Mucosa of stomach (tissue), 1 donor: Measurements from ENCODE around the gene RRBP1.
"Not testable (repeated sequence)": the region's sequence is repeated elsewhere in the genome, so short reads cannot be mapped to it uniquely, and the experiment has no call there.

Source experiments
- H3K27me3 ChIP-seq: one replicate; pipeline ENCODE4 v1.7.0; 2013; ENCODE audit warnings: mild to moderate bottlenecking, low read length; ENCODE audit not compliant: control insufficient read depth, insufficient read depth
- H3K36me3 ChIP-seq: one replicate; pipeline ENCODE4 v1.7.0; 2013; ENCODE audit warnings: low read length; ENCODE audit not compliant: control insufficient read depth, insufficient read depth
- H3K4me1 ChIP-seq: one replicate; pipeline ENCODE4 v1.7.0; 2013; ENCODE audit warnings: mild to moderate bottlenecking, low read length; ENCODE audit not compliant: control insufficient read depth, insufficient read depth
- H3K4me3 ChIP-seq: one replicate; pipeline ENCODE4 v1.7.0; 2013; ENCODE audit warnings: low read length
- H3K9ac ChIP-seq: one replicate; pipeline ENCODE4 v1.7.0; 2013; ENCODE audit warnings: mild to moderate bottlenecking, low read length, moderate library complexity
- H3K9me3 ChIP-seq: one replicate; pipeline ENCODE4 v1.7.0; 2013; ENCODE audit warnings: mild to moderate bottlenecking, low read length, moderate library complexity; ENCODE audit not compliant: control insufficient read depth
- donor health status: Pancreatic carcinoma.

The RRBP1 gene

GRCh38 chr20:17720755-17721154 is 38.7 kb upstream of the RRBP1 start:
- Histone ChIP-seq H3K9ac (no peak overlapping the region), H3K4me3 (no peak overlapping the region), H3K36me3 (no peaks in the 10 kb centered on the region), H3K9me3 (no peaks in the 10 kb centered on the region), H3K4me1 (peaks cover 15% of the 10 kb centered on the region), H3K27me3 (no peaks in the 10 kb centered on the region)

- no peak overlapping the region for H3K9ac ChIP-seq
- H3K4me3 ChIP-seq = no peak overlapping the region
- no peaks in the 10 kb centered on the region for H3K9me3 ChIP-seq
- no peaks in the 10 kb centered on the region for H3K36me3 ChIP-seq
- H3K4me1 ChIP-seq = peaks cover 5% of the 10 kb centered on the region
- H3K27me3 ChIP-seq = no peaks in the 10 kb centered on the region
Observed at GRCh38 chr20:17716331-17716730, 34.3 kb upstream of the RRBP1 start.

- Histone ChIP-seq H3K9me3 (no peaks in the 10 kb centered on the region), H3K27me3 (no peaks in the 10 kb centered on the region), H3K4me1 (peaks cover 17% of the 10 kb centered on the region), H3K9ac (no peak overlapping the region), H3K36me3 (no peaks in the 10 kb centered on the region), H3K4me3 (no peak overlapping the region)
Observed at GRCh38 chr20:17715075-17715474, 33.0 kb upstream of the RRBP1 start.

- H3K9ac ChIP-seq = no peak overlapping the region
- H3K36me3 ChIP-seq = no peaks in the 10 kb centered on the region
- no peaks in the 10 kb centered on the region for H3K9me3 ChIP-seq
- H3K4me3 ChIP-seq = no peak overlapping the region
- peaks cover 22% of the 10 kb centered on the region for H3K4me1 ChIP-seq
- no peaks in the 10 kb centered on the region for H3K27me3 ChIP-seq
Observed at GRCh38 chr20:17714597-17714996, 32.6 kb upstream of the RRBP1 start.

GRCh38 chr20:17712708-17713107 is 30.7 kb upstream of the RRBP1 start:
- Histone ChIP-seq H3K9ac (no peak overlapping the region), H3K4me3 (no peak overlapping the region), H3K36me3 (no peaks in the 10 kb centered on the region), H3K27me3 (no peaks in the 10 kb centered on the region), H3K4me1 (peaks cover 36% of the 10 kb centered on the region), H3K9me3 (no peaks in the 10 kb centered on the region)

GRCh38 chr20:17712201-17712600 is 30.2 kb upstream of the RRBP1 start:
- no peak overlapping the region for H3K4me3 ChIP-seq
- H3K9ac ChIP-seq = no peak overlapping the region
- H3K36me3 ChIP-seq = no peaks in the 10 kb centered on the region
- no peaks in the 10 kb centered on the region for H3K27me3 ChIP-seq
- H3K4me1 ChIP-seq = peaks cover 36% of the 10 kb centered on the region
- H3K9me3 ChIP-seq = no peaks in the 10 kb centered on the region

GRCh38 chr20:17711267-17711627 is 29.2 kb upstream of the RRBP1 start:
- Histone ChIP-seq H3K9me3 (no peaks in the 10 kb centered on the region), H3K4me1 (peaks cover 36% of the 10 kb centered on the region), H3K27me3 (no peaks in the 10 kb centered on the region), H3K36me3 (no peaks in the 10 kb centered on the region), H3K9ac (no peak overlapping the region), H3K4me3 (no peak overlapping the region)

- no peak overlapping the region for H3K4me3 ChIP-seq
- peaks cover 36% of the 10 kb centered on the region for H3K4me1 ChIP-seq
- no peaks in the 10 kb centered on the region for H3K36me3 ChIP-seq
- no peak overlapping the region for H3K9ac ChIP-seq
- H3K27me3 ChIP-seq = no peaks in the 10 kb centered on the region
- H3K9me3 ChIP-seq = no peaks in the 10 kb centered on the region
Observed at GRCh38 chr20:17710379-17711266, 28.6 kb upstream of the RRBP1 start.

- Histone ChIP-seq H3K36me3 (no peaks in the 10 kb centered on the region), H3K27me3 (no peaks in the 10 kb centered on the region), H3K4me1 (peaks cover 36% of the 10 kb centered on the region), H3K9me3 (no peaks in the 10 kb centered on the region), H3K9ac (no peak overlapping the region), H3K4me3 (no peak overlapping the region)
Observed at GRCh38 chr20:17709361-17710293, 27.6 kb upstream of the RRBP1 start.

GRCh38 chr20:17708675-17709360 is 26.8 kb upstream of the RRBP1 start:
- no peak overlapping the region for H3K4me3 ChIP-seq
- H3K4me1 ChIP-seq = peaks cover 36% of the 10 kb centered on the region
- no peaks in the 10 kb centered on the region for H3K9me3 ChIP-seq
- no peaks in the 10 kb centered on the region for H3K27me3 ChIP-seq
- no peaks in the 10 kb centered on the region for H3K36me3 ChIP-seq
- H3K9ac ChIP-seq = no peak overlapping the region

- not testable (repeated sequence) for H3K4me3 ChIP-seq, H3K27me3 ChIP-seq, H3K36me3 ChIP-seq, H3K9ac ChIP-seq, H3K9me3 ChIP-seq
- peaks cover 36% of the 10 kb centered on the region for H3K4me1 ChIP-seq
Observed at GRCh38 chr20:17707951-17708350, 25.9 kb upstream of the RRBP1 start.

GRCh38 chr20:17706632-17707031 is 24.6 kb upstream of the RRBP1 start:
- H3K36me3 ChIP-seq = no peaks in the 10 kb centered on the region
- no peak overlapping the region for H3K4me3 ChIP-seq
- H3K9ac ChIP-seq = no peak overlapping the region
- peaks cover 34% of the 10 kb centered on the region for H3K4me1 ChIP-seq
- no peaks in the 10 kb centered on the region for H3K9me3 ChIP-seq
- no peaks in the 10 kb centered on the region for H3K27me3 ChIP-seq
